ENCODE data around the gene EPN3. TPM values are rescaled to one million over a fixed set of nuclear protein-coding genes. Genes with fewer than 3 reads are reported as not detected.

EPN3 gene
- polyA plus RNA-seq, 1 donor (not counting 4 experiments of a cell fraction or from before 2014, with no cell fraction given): 66.7 TPM

GRCh38 chr17:50513495-50513894 lies 19.0 kb upstream of the EPN3 start:
- no peak for TF ChIP-seq EZH2 (IDR thresholded peaks at IDR 0.05; ENCODE audit: low read length)
- dilution Hi-C loops (cut with MboI; ENCODE audit: extremely low pct_ligation_motif_present, low sequenced_read_pairs): no loop called here
- H3K4me3 ChIP-seq (ENCODE audit: control insufficient read depth in 2 of 3, extremely low read depth in 1 of 3, insufficient read depth in 2 of 3, low read depth in 1 of 3, low read length in 3 of 3): no peak overlapping the region
- H3K4me2 ChIP-seq (ENCODE audit: control insufficient read depth, extremely low read depth, insufficient read depth, low read depth, low read length): no peak overlapping the region
- peaks cover 60% of the 10 kb centered on the region for H3K4me1 ChIP-seq (ENCODE audit: control insufficient read depth, extremely low read depth, insufficient read depth, low read length)
- peaks cover 2% of the 10 kb centered on the region for H3K79me2 ChIP-seq (ENCODE audit: control insufficient read depth, insufficient read depth, low read length)
- no peaks in the 10 kb centered on the region for H3K27me3 ChIP-seq (ENCODE audit: control insufficient read depth, extremely low read depth, insufficient read depth, low read length)
- H3K36me3 ChIP-seq (ENCODE audit: control insufficient read depth in 2 of 2, extremely low read depth in 1 of 2, insufficient read depth in 2 of 2, low read length in 2 of 2): no peaks in the 10 kb centered on the region
- no peaks in the 10 kb centered on the region for H4K20me1 ChIP-seq (ENCODE audit: control insufficient read depth, extremely low read depth, insufficient read depth, low read length)
- H3K27ac ChIP-seq (ENCODE audit: control insufficient read depth, insufficient read depth, low read length): no peak overlapping the region
- no peak for FAIRE-seq
- H3K9me3 ChIP-seq (ENCODE audit: control insufficient read depth, low read depth, low read length): no peaks in the 10 kb centered on the region
- H2AFZ ChIP-seq (ENCODE audit: control insufficient read depth, low read length): no peak overlapping the region
- H3K9me1 ChIP-seq (ENCODE audit: control insufficient read depth, extremely low read depth, insufficient read depth, low read length): no peaks in the 10 kb centered on the region
- H3K9ac ChIP-seq (ENCODE audit: control insufficient read depth, extremely low read depth, insufficient read depth, low read length): no peak overlapping the region
- DNase-seq (ENCODE audit: low read depth, low spot score): no peak

DNA sequence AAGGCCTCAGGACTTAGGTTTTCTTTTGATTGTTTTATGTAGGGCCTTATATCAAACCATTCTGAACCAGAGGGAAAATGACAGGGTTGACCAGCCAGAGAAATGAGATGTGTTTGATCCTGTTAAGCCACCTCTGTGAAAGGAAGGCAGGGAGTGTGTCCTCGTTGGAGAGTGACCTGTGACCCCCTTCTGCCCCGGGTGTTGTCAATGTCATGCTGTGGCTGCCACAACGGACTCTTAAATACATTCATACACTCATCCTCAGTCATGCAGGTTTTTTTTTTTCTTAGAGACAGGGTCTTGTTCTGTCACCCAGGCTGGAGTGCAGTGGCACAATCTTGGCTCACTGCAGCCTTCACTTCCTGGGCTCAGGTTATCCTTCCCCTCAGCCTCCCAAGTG lies 18.1 kb upstream of the EPN3 start:
- Histone ChIP-seq H3K9me1 (ENCODE audit: control insufficient read depth, extremely low read depth, insufficient read depth, low read length) (no peaks in the 10 kb centered on the region), H3K4me1 (ENCODE audit: control insufficient read depth, extremely low read depth, insufficient read depth, low read length) (peaks cover 61% of the 10 kb centered on the region)
- dilution Hi-C loops (cut with MboI; ENCODE audit: extremely low pct_ligation_motif_present, low sequenced_read_pairs): no loop called here

More for the DNA sequence above, 18.1 kb upstream of the EPN3 start:
- Histone ChIP-seq H3K79me2 (ENCODE audit: control insufficient read depth, insufficient read depth, low read length) (peaks cover 2% of the 10 kb centered on the region), H3K27me3 (ENCODE audit: control insufficient read depth, extremely low read depth, insufficient read depth, low read length) (no peaks in the 10 kb centered on the region), H3K4me3 (ENCODE audit: control insufficient read depth in 2 of 3, extremely low read depth in 1 of 3, insufficient read depth in 2 of 3, low read depth in 1 of 3, low read length in 3 of 3) (no peak overlapping the region), H3K9ac (ENCODE audit: control insufficient read depth, extremely low read depth, insufficient read depth, low read length) (no peak overlapping the region), H3K27ac (ENCODE audit: control insufficient read depth, insufficient read depth, low read length) (no peak overlapping the region), H3K4me2 (ENCODE audit: control insufficient read depth, extremely low read depth, insufficient read depth, low read depth, low read length) (no peak overlapping the region), H4K20me1 (ENCODE audit: control insufficient read depth, extremely low read depth, insufficient read depth, low read length) (no peaks in the 10 kb centered on the region), H3K9me3 (ENCODE audit: control insufficient read depth, low read depth, low read length) (no peaks in the 10 kb centered on the region), H3K36me3 (ENCODE audit: control insufficient read depth in 2 of 2, extremely low read depth in 1 of 2, insufficient read depth in 2 of 2, low read length in 2 of 2) (no peaks in the 10 kb centered on the region), H2AFZ (ENCODE audit: control insufficient read depth, low read length) (no peak overlapping the region)
- TF ChIP-seq, protein P1, sequence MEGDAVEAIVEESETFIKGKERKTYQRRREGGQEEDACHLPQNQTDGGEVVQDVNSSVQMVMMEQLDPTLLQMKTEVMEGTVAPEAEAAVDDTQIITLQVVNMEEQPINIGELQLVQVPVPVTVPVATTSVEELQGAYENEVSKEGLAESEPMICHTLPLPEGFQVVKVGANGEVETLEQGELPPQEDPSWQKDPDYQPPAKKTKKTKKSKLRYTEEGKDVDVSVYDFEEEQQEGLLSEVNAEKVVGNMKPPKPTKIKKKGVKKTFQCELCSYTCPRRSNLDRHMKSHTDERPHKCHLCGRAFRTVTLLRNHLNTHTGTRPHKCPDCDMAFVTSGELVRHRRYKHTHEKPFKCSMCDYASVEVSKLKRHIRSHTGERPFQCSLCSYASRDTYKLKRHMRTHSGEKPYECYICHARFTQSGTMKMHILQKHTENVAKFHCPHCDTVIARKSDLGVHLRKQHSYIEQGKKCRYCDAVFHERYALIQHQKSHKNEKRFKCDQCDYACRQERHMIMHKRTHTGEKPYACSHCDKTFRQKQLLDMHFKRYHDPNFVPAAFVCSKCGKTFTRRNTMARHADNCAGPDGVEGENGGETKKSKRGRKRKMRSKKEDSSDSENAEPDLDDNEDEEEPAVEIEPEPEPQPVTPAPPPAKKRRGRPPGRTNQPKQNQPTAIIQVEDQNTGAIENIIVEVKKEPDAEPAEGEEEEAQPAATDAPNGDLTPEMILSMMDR (optimal IDR thresholded peaks at IDR 0.05 in 1 of 3, IDR thresholded peaks at IDR 0.05 in 1 of 3, conservative IDR thresholded peaks at IDR 0.05 in 1 of 3; ENCODE audit: extremely low read depth in 1 of 3, insufficient read depth in 2 of 3, low read length in 3 of 3): no peak
- TF ChIP-seq EZH2 (IDR thresholded peaks at IDR 0.05; ENCODE audit: low read length): no peak
- DNase-seq (ENCODE audit: low read depth, low spot score): no peak
- FAIRE-seq: no peak

Measured in keratinocyte (primary cell).